GM12878 (cell line): ENCODE measurements around the gene ZNF672. TPM values are rescaled to one million over a fixed set of nuclear protein-coding genes. Genes with fewer than 3 reads are reported as not detected.
A peak's percentile ranks its signal among the peaks of the same experiment; 100 is the strongest.

Experiments used
- BHLHE40 ChIP-seq, 2 experiments: fragments of 450-650 bp in 1 of 2; IDR thresholded peaks; 2 replicates each; pipeline ENCODE4 v1.6.1; 2011 to 2017; ENCODE audit warnings: low read depth in 2 of 2, borderline replicate concordance in 1 of 2, improper control_type of control experiment in 1 of 2, low read length in 1 of 2, mild to moderate bottlenecking in 1 of 2
- BMI1 ChIP-seq: fragments of 450-650 bp; IDR thresholded peaks from 2 replicates; pipeline ENCODE4 v1.6.1; 2016; ENCODE audit warnings: mild to moderate bottlenecking, moderate library complexity, borderline replicate concordance
- CREB1 ChIP-seq: IDR thresholded peaks from 2 replicates; pipeline ENCODE4 v1.6.1; 2012; ENCODE audit warnings: low read depth, mild to moderate bottlenecking, inconsistent platforms
- ESRRA ChIP-seq: IDR thresholded peaks from 2 replicates; pipeline ENCODE4 v1.6.1; 2012; ENCODE audit warnings: mild to moderate bottlenecking, low read length, improper control_type of control experiment
- FOS ChIP-seq: IDR thresholded peaks from 3 replicates; pipeline ENCODE4 v1.6.1; 2011; ENCODE audit warnings: borderline replicate concordance; ENCODE audit not compliant: insufficient read length; ENCODE audit errors: extremely low read depth
- RB1 ChIP-seq: fragments of 450-650 bp; formaldehyde crosslinking; IDR thresholded peaks from 2 replicates; pipeline ENCODE4 v1.6.1; 2017; ENCODE audit warnings: mild to moderate bottlenecking, borderline replicate concordance
- RUNX3 ChIP-seq: IDR thresholded peaks from 2 replicates; pipeline ENCODE4 v1.6.1; 2012; ENCODE audit warnings: low read length, inconsistent platforms
- SIX5 ChIP-seq: IDR thresholded peaks from 2 replicates; pipeline ENCODE4 v1.6.1; 2011; ENCODE audit warnings: mild to moderate bottlenecking, low read depth, low read length, moderate library complexity; ENCODE audit not compliant: severe bottlenecking
- ZBED1 ChIP-seq: IDR thresholded peaks from 2 replicates; pipeline ENCODE4 v1.6.1; 2016; ENCODE audit warnings: borderline replicate concordance
- ZSCAN29 ChIP-seq: fragments of 450-650 bp; IDR thresholded peaks from 2 replicates; pipeline ENCODE4 v1.6.1; 2017; ENCODE audit warnings: mild to moderate bottlenecking, moderate library complexity
- ZZZ3 ChIP-seq: IDR thresholded peaks from 2 replicates; pipeline ENCODE4 v1.6.1; 2011; ENCODE audit warnings: low read depth; ENCODE audit not compliant: control insufficient read depth, insufficient read length
- polyA plus RNA-seq, 11 experiments: library from polyadenylated mRNA; depleted of rRNA in 4 of 11; unstranded in 6 of 11; stranded (reverse) in 5 of 11; fragments of >200 nt; fragmentation: Nextera tagmentation in 4 of 11; fragmentation: Illumina TruSeq in 1 of 11; extraction: Ambion mirVana in 4 of 11; extraction: Trizol in 1 of 11; gene quantifications; 1 replicate in 1 of 11; 2 replicates in 10 of 11; pipeline versions ENCODE4 v1.2.1 to v1.2.3, GENCODE V29; 2011 to 2016; ENCODE audit warnings: inconsistent platforms in 2 of 11, missing spikeins in 2 of 11, low read depth in 1 of 11
- total RNA-seq, 4 experiments: library from RNA; depleted of rRNA in 3 of 4; stranded (reverse); fragments of >200 nt in 3 of 4; fragmentation: Illumina TruSeq in 1 of 4; extraction: Trizol in 1 of 4; gene quantifications; 2 replicates each; pipeline versions ENCODE4 v1.2.1 to v1.2.3, GENCODE V29; 2013 to 2021
- TF ChIP-seq, protein P1 (sequence below): fragments of 150-350 bp; IDR thresholded peaks from 2 replicates; pipeline ENCODE4 v1.6.1; 2016; ENCODE audit warnings: low read depth, low read length
- TF ChIP-seq, protein P2 (sequence below): IDR thresholded peaks from 2 replicates; pipeline ENCODE4 v1.6.1; 2011; ENCODE audit warnings: low read depth, mild to moderate bottlenecking, low read length, moderate library complexity, borderline replicate concordance; ENCODE audit errors: extremely low read depth
- TF ChIP-seq, protein P3 (sequence below): fragments of 450-650 bp; IDR thresholded peaks from 2 replicates; pipeline ENCODE4 v1.6.1; 2018; ENCODE audit warnings: mild to moderate bottlenecking, low read depth, moderate library complexity; ENCODE audit not compliant: partially characterized antibody
- TF ChIP-seq, protein P4 (sequence below): IDR thresholded peaks from 2 replicates; pipeline ENCODE4 v1.6.1; 2011; ENCODE audit warnings: low read depth, low read length, improper control_type of control experiment, borderline replicate concordance
- TF ChIP-seq, protein P5 (sequence below): fragments of 450-650 bp; IDR thresholded peaks from 2 replicates; pipeline ENCODE4 v1.6.1; 2016; ENCODE audit warnings: mild to moderate bottlenecking, moderate library complexity, borderline replicate concordance

ZNF672 gene
- total and polyA plus RNA-seq, 10 of the 15 experiments (the other 5 are each of a cell fraction or from before 2014, with no cell fraction given): 2.9 to 51.3 (median 39.8) TPM

DNA sequence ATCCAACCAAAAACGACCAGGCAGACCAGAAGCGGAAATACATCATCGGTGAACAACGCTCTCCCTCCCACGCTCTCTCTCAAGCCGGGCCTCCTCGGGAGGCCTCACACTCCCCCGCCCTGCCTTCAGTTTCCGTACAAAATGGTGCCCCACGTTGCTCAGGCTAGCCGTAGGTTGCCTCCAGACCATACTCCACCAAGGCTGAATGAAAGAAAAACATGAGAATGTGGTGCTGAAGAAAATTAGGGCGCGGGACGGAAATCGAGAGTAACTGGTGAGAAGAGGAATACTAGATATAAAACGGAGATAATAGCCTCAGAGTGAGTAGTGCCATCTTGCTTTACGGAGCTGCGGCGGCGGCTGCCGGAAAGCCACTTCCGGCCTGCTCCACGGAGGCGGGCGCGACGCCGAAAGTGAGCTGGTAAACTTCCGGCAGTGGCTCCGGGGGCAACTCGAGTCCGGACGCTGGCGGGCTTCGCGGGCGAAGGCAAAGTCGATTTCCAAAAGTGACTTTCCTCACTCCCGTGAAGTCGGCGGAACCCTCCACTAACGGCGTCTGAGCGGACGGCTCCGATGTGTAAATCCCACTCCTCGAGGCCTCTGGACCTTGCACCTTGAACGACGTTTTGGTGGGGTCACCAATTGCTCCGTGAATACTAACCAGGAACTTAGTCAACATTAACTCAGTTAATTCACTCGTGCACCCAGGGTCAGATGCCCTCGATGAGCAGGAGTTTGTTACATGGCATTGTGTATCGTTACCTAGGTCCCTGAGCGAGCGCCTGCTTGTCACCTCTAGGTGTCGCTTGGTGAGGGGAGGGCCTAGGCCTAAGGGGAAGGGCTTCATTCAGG is 11.9 kb upstream of the ZNF672 start, which contains the start of gene SH3BP5L (continued):
- TF ChIP-seq, protein P1, sequence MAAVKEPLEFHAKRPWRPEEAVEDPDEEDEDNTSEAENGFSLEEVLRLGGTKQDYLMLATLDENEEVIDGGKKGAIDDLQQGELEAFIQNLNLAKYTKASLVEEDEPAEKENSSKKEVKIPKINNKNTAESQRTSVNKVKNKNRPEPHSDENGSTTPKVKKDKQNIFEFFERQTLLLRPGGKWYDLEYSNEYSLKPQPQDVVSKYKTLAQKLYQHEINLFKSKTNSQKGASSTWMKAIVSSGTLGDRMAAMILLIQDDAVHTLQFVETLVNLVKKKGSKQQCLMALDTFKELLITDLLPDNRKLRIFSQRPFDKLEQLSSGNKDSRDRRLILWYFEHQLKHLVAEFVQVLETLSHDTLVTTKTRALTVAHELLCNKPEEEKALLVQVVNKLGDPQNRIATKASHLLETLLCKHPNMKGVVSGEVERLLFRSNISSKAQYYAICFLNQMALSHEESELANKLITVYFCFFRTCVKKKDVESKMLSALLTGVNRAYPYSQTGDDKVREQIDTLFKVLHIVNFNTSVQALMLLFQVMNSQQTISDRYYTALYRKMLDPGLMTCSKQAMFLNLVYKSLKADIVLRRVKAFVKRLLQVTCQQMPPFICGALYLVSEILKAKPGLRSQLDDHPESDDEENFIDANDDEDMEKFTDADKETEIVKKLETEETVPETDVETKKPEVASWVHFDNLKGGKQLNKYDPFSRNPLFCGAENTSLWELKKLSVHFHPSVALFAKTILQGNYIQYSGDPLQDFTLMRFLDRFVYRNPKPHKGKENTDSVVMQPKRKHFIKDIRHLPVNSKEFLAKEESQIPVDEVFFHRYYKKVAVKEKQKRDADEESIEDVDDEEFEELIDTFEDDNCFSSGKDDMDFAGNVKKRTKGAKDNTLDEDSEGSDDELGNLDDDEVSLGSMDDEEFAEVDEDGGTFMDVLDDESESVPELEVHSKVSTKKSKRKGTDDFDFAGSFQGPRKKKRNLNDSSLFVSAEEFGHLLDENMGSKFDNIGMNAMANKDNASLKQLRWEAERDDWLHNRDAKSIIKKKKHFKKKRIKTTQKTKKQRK: no peak
- peak; percentile 90 for TF ChIP-seq CREB1
- no peak; the same call in 1 of the 2 replicates for TF ChIP-seq RB1
- TF ChIP-seq, protein P2, sequence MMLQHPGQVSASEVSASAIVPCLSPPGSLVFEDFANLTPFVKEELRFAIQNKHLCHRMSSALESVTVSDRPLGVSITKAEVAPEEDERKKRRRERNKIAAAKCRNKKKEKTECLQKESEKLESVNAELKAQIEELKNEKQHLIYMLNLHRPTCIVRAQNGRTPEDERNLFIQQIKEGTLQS: 0 out of 2 replicates have a peak, but pooled peaks have one; percentile 20
- TF ChIP-seq, protein P3, sequence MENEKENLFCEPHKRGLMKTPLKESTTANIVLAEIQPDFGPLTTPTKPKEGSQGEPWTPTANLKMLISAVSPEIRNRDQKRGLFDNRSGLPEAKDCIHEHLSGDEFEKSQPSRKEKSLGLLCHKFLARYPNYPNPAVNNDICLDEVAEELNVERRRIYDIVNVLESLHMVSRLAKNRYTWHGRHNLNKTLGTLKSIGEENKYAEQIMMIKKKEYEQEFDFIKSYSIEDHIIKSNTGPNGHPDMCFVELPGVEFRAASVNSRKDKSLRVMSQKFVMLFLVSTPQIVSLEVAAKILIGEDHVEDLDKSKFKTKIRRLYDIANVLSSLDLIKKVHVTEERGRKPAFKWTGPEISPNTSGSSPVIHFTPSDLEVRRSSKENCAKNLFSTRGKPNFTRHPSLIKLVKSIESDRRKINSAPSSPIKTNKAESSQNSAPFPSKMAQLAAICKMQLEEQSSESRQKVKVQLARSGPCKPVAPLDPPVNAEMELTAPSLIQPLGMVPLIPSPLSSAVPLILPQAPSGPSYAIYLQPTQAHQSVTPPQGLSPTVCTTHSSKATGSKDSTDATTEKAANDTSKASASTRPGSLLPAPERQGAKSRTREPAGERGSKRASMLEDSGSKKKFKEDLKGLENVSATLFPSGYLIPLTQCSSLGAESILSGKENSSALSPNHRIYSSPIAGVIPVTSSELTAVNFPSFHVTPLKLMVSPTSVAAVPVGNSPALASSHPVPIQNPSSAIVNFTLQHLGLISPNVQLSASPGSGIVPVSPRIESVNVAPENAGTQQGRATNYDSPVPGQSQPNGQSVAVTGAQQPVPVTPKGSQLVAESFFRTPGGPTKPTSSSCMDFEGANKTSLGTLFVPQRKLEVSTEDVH: peak; percentile 76
- TF ChIP-seq BHLHE40 (IDR thresholded peaks at IDR 0.05; ENCODE audit: borderline replicate concordance in 1 of 2, low read depth in 2 of 2, low read length in 1 of 2): no peak; a peak in 1 of 4 replicates
- no peak for TF ChIP-seq ZZZ3
- TF ChIP-seq RUNX3: peak; percentile 77
- no peak for TF ChIP-seq ZSCAN29
- TF ChIP-seq FOS: no peak
- TF ChIP-seq SIX5: peak; percentile 67
- TF ChIP-seq, protein P4, sequence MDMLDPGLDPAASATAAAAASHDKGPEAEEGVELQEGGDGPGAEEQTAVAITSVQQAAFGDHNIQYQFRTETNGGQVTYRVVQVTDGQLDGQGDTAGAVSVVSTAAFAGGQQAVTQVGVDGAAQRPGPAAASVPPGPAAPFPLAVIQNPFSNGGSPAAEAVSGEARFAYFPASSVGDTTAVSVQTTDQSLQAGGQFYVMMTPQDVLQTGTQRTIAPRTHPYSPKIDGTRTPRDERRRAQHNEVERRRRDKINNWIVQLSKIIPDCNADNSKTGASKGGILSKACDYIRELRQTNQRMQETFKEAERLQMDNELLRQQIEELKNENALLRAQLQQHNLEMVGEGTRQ: no peak
- TF ChIP-seq, protein P5, sequence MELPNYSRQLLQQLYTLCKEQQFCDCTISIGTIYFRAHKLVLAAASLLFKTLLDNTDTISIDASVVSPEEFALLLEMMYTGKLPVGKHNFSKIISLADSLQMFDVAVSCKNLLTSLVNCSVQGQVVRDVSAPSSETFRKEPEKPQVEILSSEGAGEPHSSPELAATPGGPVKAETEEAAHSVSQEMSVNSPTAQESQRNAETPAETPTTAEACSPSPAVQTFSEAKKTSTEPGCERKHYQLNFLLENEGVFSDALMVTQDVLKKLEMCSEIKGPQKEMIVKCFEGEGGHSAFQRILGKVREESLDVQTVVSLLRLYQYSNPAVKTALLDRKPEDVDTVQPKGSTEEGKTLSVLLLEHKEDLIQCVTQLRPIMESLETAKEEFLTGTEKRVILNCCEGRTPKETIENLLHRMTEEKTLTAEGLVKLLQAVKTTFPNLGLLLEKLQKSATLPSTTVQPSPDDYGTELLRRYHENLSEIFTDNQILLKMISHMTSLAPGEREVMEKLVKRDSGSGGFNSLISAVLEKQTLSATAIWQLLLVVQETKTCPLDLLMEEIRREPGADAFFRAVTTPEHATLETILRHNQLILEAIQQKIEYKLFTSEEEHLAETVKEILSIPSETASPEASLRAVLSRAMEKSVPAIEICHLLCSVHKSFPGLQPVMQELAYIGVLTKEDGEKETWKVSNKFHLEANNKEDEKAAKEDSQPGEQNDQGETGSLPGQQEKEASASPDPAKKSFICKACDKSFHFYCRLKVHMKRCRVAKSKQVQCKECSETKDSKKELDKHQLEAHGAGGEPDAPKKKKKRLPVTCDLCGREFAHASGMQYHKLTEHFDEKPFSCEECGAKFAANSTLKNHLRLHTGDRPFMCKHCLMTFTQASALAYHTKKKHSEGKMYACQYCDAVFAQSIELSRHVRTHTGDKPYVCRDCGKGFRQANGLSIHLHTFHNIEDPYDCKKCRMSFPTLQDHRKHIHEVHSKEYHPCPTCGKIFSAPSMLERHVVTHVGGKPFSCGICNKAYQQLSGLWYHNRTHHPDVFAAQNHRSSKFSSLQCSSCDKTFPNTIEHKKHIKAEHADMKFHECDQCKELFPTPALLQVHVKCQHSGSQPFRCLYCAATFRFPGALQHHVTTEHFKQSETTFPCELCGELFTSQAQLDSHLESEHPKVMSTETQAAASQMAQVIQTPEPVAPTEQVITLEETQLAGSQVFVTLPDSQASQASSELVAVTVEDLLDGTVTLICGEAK: peak; percentile 95
- no peak for TF ChIP-seq BMI1
- peak; percentile 14; the same call in 1 of the 2 replicates for TF ChIP-seq ZBED1
- TF ChIP-seq ESRRA: peak; percentile 63; the same call in 1 of the 2 replicates
